Cardiac fibroblast (primary cell): ENCODE data around the gene CAPN1.
"Not testable (repeated sequence)": the region's sequence is repeated elsewhere in the genome, so short reads cannot be mapped to it uniquely, and the experiment has no call there.

Experiments used
- DNase-seq, 2 donors: peaks; one replicate each; pipeline versions ENCODE4 v3.0.0 to v3.0.0-alpha.2; 2010; ENCODE audit warnings: low read depth in 2 of 2
- H3K4me3 ChIP-seq, 2 donors: replicated peaks in 1 of 2; 1 replicate in 1 of 2; 2 replicates in 1 of 2; pipeline ENCODE4 v1.5.1; 2011; ENCODE audit warnings: low read depth in 2 of 2, low read length in 2 of 2, mild to moderate bottlenecking in 2 of 2, moderate library complexity in 1 of 2
- TF ChIP-seq, protein P1 (sequence below): IDR thresholded peaks from one replicate; pipeline ENCODE4 v1.5.1; 2011; ENCODE audit warnings: low read depth, mild to moderate bottlenecking, low read length, inconsistent platforms

The CAPN1 gene

DNA sequence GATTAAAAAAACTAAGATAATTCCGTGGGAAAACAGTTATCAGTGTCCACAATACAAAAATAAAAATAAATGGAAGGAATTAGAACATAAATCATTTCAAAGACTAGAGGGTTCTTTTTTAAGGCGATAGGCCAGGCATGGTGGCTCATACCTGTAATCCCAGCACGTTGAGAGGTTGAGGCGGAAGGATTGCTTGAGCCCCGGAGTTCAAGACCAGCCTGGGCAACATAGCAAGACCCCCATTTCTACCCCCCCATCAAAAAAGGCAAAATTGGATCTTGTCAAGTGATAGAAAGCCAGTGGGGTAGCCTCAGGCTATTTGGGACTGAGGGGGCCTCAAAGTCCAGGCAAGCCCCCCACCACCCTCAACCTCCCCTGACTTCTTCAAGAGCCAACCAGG is 59.4 kb downstream of the CAPN1 start:
- H3K4me3 ChIP-seq: no peak overlapping the region
- TF ChIP-seq, protein P1, sequence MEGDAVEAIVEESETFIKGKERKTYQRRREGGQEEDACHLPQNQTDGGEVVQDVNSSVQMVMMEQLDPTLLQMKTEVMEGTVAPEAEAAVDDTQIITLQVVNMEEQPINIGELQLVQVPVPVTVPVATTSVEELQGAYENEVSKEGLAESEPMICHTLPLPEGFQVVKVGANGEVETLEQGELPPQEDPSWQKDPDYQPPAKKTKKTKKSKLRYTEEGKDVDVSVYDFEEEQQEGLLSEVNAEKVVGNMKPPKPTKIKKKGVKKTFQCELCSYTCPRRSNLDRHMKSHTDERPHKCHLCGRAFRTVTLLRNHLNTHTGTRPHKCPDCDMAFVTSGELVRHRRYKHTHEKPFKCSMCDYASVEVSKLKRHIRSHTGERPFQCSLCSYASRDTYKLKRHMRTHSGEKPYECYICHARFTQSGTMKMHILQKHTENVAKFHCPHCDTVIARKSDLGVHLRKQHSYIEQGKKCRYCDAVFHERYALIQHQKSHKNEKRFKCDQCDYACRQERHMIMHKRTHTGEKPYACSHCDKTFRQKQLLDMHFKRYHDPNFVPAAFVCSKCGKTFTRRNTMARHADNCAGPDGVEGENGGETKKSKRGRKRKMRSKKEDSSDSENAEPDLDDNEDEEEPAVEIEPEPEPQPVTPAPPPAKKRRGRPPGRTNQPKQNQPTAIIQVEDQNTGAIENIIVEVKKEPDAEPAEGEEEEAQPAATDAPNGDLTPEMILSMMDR: no peak

DNA sequence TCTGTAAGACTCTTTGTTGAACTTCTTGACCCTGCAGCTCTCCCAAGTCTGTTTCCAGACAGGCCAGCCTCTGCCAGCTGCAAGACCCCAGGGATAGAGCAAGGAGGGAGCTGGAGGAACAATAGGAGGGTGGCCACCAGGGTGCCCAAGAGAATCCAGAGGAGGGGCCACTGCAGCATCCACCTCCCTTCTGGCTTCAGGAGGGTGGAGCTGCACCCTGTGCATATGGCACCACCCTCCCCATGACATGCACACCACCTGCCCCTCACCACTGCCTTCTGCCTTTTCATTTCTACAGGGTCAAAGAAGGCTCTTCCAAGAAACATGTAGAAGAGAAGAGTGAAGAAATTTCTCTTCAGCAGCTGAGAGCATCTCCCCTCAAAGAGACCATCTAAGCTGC is 60.0 kb downstream of the CAPN1 start:
- H3K4me3 ChIP-seq: no peak overlapping the region

More for the DNA sequence above, 59.4 kb downstream of the CAPN1 start:
- DNase-seq: no peak

DNA sequence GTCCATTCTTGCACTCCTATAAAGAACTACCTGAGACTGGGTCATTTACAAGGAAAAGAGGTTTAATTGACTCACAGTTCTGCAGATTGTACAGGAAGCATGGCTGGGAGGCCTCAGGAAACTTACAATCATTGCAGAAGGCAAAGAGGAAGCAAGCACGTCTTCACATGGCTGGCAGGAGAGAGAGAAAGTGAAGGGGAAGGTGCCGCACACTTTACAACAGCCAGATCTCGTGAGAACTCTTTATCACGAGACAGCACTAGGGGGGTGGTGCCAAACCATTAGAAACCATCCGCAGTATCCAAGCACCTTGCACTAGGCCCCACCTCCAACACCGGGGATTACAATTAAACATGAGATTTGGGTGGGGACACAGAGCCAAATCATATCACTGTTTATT is 60.7 kb downstream of the CAPN1 start:
- TF ChIP-seq, protein P1: no peak
- H3K4me3 ChIP-seq: no peak overlapping the region
- DNase-seq: no peak

More for the DNA sequence above, 60.0 kb downstream of the CAPN1 start:
- no peak for DNase-seq
- TF ChIP-seq, protein P1: no peak

DNA sequence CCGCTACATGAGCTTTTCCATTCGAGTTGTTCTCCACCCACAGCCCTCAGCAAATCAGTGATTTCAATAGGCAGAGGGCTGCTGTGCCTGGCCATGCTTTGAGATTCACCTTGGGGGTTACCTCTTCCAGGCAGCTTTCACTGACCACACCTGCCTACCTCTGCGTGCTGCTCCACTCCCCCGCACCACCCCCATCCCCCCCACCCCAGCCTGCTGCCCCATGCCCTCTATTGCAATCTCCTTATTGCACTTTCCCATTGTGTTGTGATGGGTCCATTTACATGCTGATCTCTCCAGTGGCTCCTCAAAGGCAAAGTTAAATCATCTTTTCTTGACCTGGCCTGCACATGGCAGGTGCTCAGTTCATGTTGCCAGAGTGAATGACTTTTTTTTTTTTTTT is 62.1 kb downstream of the CAPN1 start:
- no peak for DNase-seq
- H3K4me3 ChIP-seq: no peak overlapping the region
- TF ChIP-seq, protein P1: no peak

DNA sequence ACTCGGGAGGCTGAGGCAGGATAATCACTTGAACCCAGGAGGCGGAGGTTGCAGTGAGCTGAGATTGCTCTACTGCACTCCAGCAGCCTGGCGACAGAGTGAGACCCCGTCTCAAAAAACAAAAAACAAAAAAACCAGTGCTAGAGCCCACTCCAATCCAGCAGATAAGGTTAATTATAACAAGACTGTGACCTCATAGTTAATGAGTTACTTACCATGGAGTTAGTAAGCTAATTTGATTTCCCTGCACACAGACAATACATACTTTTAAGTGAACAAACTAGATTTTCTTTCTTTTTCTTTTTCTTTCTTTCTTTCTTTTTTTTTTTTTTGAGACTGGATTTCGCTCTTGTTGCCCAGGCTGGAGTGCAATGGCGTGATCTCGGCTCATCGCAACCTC is 63.3 kb downstream of the CAPN1 start:
- not testable (repeated sequence) for DNase-seq, H3K4me3 ChIP-seq

DNA sequence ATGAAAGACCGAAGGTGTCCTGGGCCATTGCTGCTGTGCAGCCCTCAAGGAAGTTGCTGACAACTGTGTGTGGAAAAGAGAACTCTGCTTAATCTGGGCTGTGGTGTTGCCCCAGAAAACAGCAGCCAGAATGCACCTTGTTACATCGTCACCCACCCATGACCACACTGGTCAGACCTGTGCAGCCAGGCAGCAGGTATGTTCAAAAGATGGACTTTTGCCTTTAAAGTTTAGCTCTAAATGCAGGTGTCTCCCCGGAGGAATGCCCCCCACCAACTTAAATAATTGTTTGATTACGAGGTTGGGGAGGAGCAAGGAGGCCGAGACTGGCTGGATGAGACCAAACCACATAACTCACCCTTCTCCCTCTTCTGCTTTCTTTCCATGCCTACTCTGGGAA is 64.8 kb downstream of the CAPN1 start:
- DNase-seq: no peak
- H3K4me3 ChIP-seq: no peak overlapping the region
- TF ChIP-seq, protein P1: no peak

DNA sequence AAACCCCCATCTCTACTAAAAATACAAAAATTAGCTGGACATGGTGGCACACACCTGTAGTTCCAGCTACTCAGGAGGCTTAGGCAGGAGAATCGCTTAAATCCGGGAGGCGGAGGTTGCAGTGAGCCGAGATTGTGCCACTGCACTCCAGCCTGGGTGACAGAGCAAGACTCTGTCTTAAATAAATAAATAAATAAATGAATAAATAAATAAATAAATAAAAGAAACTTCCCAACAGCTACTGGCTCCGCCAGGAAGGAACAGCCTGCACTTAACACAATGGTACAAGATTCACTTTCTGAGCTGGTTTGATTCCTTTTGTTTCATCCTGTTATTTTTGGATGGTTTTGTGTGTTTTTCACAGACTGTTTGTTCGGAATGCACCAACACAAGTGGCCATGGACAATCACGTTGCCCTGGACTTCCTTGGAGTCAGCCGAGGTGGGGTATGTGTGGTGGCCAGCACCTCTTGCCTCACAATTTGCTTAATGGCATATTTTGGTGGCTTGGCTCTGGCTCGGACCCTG is 66.5 kb downstream of the CAPN1 start:
- DNase-seq: peak in 1 of 2 donors; percentile 27
- H3K4me3 ChIP-seq: not testable (repeated sequence)

DNA sequence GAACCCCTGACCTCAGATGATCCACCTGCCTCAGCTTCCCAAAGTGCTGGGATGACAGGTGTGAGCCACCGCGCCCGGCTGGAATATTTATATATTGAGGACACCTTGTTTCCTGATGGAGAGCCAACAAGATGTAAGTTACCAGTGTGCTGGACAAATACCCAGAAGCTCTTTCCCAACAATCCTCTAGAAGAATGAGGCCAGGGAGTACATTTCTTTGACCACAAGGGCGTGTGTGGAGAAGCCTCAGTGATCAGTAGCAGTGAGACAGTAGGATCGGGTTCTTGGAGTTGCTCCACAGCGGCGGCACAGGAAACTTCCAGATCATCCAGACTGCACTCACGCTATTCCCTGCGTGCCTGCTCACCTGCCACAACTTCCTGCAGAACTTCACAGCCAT is 69.7 kb downstream of the CAPN1 start:
- DNase-seq: peak; percentile 11 to 13
- no peak overlapping the region for H3K4me3 ChIP-seq

More for the DNA sequence above, 69.7 kb downstream of the CAPN1 start:
- TF ChIP-seq, protein P1: no peak
